GM23338 (cell line): ENCODE measurements around the gene ULK4. TPM values are rescaled to one million over a fixed set of nuclear protein-coding genes. Genes with fewer than 3 reads are reported as not detected.

Experiments
- ATAC-seq: fragments of 200-7000 bp; cut with Tn5 transposase; 3 replicates; pipeline ENCODE4 v1.9.1; 2020
- DNase-seq: peaks from one replicate; pipeline ENCODE4 v3.0.0-alpha.2; 2015; ENCODE audit warnings: low spot score
- H2AFZ ChIP-seq: fragments of 200-600 bp; sonication (generic); 2 replicates; pipeline ENCODE4 v1.8.0; 2016; ENCODE audit warnings: antibody characterized with exemption, mild to moderate bottlenecking, moderate library complexity
- H3F3A ChIP-seq: fragments of 200-600 bp; sonication (generic); replicated peaks from 2 replicates; pipeline ENCODE4 v1.8.0; 2017; ENCODE audit warnings: antibody characterized with exemption, mixed run types, low read depth
- H3K27ac ChIP-seq: fragments of 200-600 bp; sonication (generic); 2 replicates; pipeline ENCODE4 v1.6.1; 2016; ENCODE audit warnings: low read depth
- H3K27me3 ChIP-seq: fragments of 200-600 bp; sonication (generic); 2 replicates; pipeline ENCODE4 v1.8.0; 2016; ENCODE audit warnings: mild to moderate bottlenecking, mixed run types, moderate library complexity; ENCODE audit not compliant: insufficient read depth
- H3K36me3 ChIP-seq: fragments of 200-600 bp; sonication (generic); 2 replicates; pipeline ENCODE4 v1.8.0; 2016; ENCODE audit warnings: mild to moderate bottlenecking; ENCODE audit not compliant: insufficient read depth
- H3K4me1 ChIP-seq: fragments of 200-600 bp; sonication (generic); 2 replicates; pipeline ENCODE4 v1.8.0; 2016; ENCODE audit warnings: mild to moderate bottlenecking, moderate library complexity; ENCODE audit not compliant: insufficient read depth
- H3K4me2 ChIP-seq: fragments of 200-600 bp; sonication (generic); 2 replicates; pipeline ENCODE4 v1.7.1; 2017; ENCODE audit warnings: mixed run types
- H3K4me3 ChIP-seq: fragments of 200-600 bp; sonication (generic); 2 replicates; pipeline ENCODE4 v1.6.1; 2016; ENCODE audit warnings: mixed run types
- H3K79me2 ChIP-seq: fragments of 200-600 bp; sonication (generic); replicated peaks from 2 replicates; pipeline ENCODE4 v1.8.0; 2017; ENCODE audit warnings: mild to moderate bottlenecking; ENCODE audit not compliant: insufficient read depth
- H3K9me2 ChIP-seq: fragments of 200-600 bp; sonication (generic); 2 replicates; pipeline ENCODE4 v1.8.0; 2017; ENCODE audit not compliant: insufficient read depth
- H4K20me1 ChIP-seq: fragments of 200-600 bp; sonication (generic); replicated peaks from 2 replicates; pipeline ENCODE4 v1.8.0; 2017; ENCODE audit warnings: mild to moderate bottlenecking; ENCODE audit not compliant: insufficient read depth
- H3K27ac Mint-ChIP-seq: 2 replicates; pipeline ENCODE4 v1.8.0; 2020; ENCODE audit warnings: inconsistent platforms, mild to moderate bottlenecking, moderate library complexity, mixed read lengths
- H3K27me3 Mint-ChIP-seq: 3 replicates; pipeline ENCODE4 v1.8.0; 2022; ENCODE audit warnings: low read depth, mild to moderate bottlenecking, moderate library complexity, mixed read lengths, inconsistent platforms; ENCODE audit not compliant: insufficient read depth, poor library complexity
- H3K36me3 Mint-ChIP-seq: 3 replicates; pipeline ENCODE4 v1.8.0; 2021; ENCODE audit warnings: low read depth, mild to moderate bottlenecking, inconsistent platforms, moderate library complexity, mixed read lengths
- H3K4me1 Mint-ChIP-seq: 3 replicates; pipeline ENCODE4 v1.8.0; 2020; ENCODE audit warnings: mild to moderate bottlenecking, inconsistent platforms, mixed read lengths
- H3K4me3 Mint-ChIP-seq: 3 replicates; pipeline ENCODE4 v1.8.0; 2021; ENCODE audit warnings: moderate library complexity, mild to moderate bottlenecking, inconsistent platforms, mixed read lengths
- H3K9me3 Mint-ChIP-seq: 3 replicates; pipeline ENCODE4 v1.8.0; 2020; ENCODE audit warnings: moderate library complexity, mild to moderate bottlenecking, inconsistent platforms, mixed read lengths
- CREB1 ChIP-seq: fragments of 250-450 bp; sonication (Bioruptor Pico); IDR thresholded peaks from 2 replicates; pipeline ENCODE4 v1.5.0; 2020; ENCODE audit warnings: low read depth, mild to moderate bottlenecking, moderate library complexity
- CTCF ChIP-seq, 2 experiments: fragments of 200-600 bp in 1 of 2; sonication (generic) in 1 of 2; conservative IDR thresholded peaks; 2 replicates each; pipeline versions ENCODE4 v1.5.1 to v1.6.1; 2016 to 2017; ENCODE audit warnings: antibody characterized with exemption in 2 of 2, low read depth in 2 of 2, mild to moderate bottlenecking in 2 of 2, moderate library complexity in 1 of 2
- ETS1 ChIP-seq: IDR thresholded peaks from 2 replicates; pipeline ENCODE4 v1.6.1; 2016; ENCODE audit warnings: antibody characterized with exemption
- EZH2 ChIP-seq: fragments of 200-600 bp; sonication (generic); IDR thresholded peaks from one replicate; pipeline ENCODE4 v1.8.0; 2017; ENCODE audit warnings: antibody characterized with exemption, mild to moderate bottlenecking, low read depth; ENCODE audit not compliant: unreplicated experiment
- EZH2phosphoT487 ChIP-seq: fragments of 200-600 bp; sonication (generic); IDR thresholded peaks from one replicate; pipeline ENCODE4 v1.8.1; 2018; ENCODE audit warnings: antibody characterized with exemption; ENCODE audit not compliant: unreplicated experiment
- JUNB ChIP-seq: IDR thresholded peaks from one replicate; pipeline ENCODE4 v1.6.1; 2016; ENCODE audit warnings: antibody characterized with exemption; ENCODE audit not compliant: unreplicated experiment
- NANOG ChIP-seq: IDR thresholded peaks from 2 replicates; pipeline ENCODE4 v1.6.1; 2016; ENCODE audit warnings: antibody characterized with exemption, borderline replicate concordance
- POLR2AphosphoS5 ChIP-seq: IDR thresholded peaks from 2 replicates; pipeline ENCODE4 v1.6.1; 2016; ENCODE audit warnings: antibody characterized with exemption, low read depth
- REST ChIP-seq: IDR thresholded peaks from one replicate; pipeline ENCODE4 v1.6.1; 2018; ENCODE audit warnings: antibody characterized with exemption; ENCODE audit not compliant: unreplicated experiment
- STAT1 ChIP-seq: IDR thresholded peaks from one replicate; pipeline ENCODE4 v1.6.1; 2016; ENCODE audit warnings: antibody characterized with exemption; ENCODE audit not compliant: unreplicated experiment
- ZNF114 ChIP-seq: fragments of 250-450 bp; sonication (Bioruptor Pico); IDR thresholded peaks from 2 replicates; pipeline ENCODE4 v1.5.0; 2020; ENCODE audit warnings: mild to moderate bottlenecking, moderate library complexity
- ZNF331 ChIP-seq: fragments of 250-450 bp; sonication (Bioruptor Pico); IDR thresholded peaks from 2 replicates; pipeline ENCODE4 v1.5.0; 2020; ENCODE audit warnings: low read depth, mild to moderate bottlenecking, moderate library complexity
- ZNF462 ChIP-seq: fragments of 250-450 bp; sonication (Bioruptor Pico); IDR thresholded peaks from 2 replicates; pipeline ENCODE4 v1.5.0; 2020; ENCODE audit warnings: mild to moderate bottlenecking, moderate library complexity
- polyA plus RNA-seq: library from polyadenylated mRNA; unstranded; fragments of >200 nt; fragmentation: Nextera tagmentation; extraction: Ambion mirVana; gene quantifications from 2 replicates; pipeline ENCODE4 v1.2.1, GENCODE V29; 2016
- total RNA-seq: library from RNA; depleted of rRNA; stranded (reverse); fragments of >200 nt; shearing (Covaris generic); gene quantifications from 2 replicates; pipeline ENCODE4 v1.2.3, GENCODE V29; 2014

The ULK4 gene
- total and polyA plus RNA-seq, 2 experiments from 2014 or later, result 20.8 to 41.4 TPM

- DNase-seq (no peak), ATAC-seq (no peak)
- Histone ChIP-seq H3K27me3 (no peaks in the 10 kb centered on the region), H3K4me2 (no peak overlapping the region), H3K27ac (no peak overlapping the region), H3K79me2 (no peaks in the 10 kb centered on the region), H3K4me3 (no peak overlapping the region), H4K20me1 (no peaks in the 10 kb centered on the region), H2AFZ (no peak overlapping the region), H3K4me1 (peaks cover 8% of the 10 kb centered on the region; the same call in 1 of the 2 replicates), H3K9me2 (no peaks in the 10 kb centered on the region), H3F3A (no peaks in the 10 kb centered on the region), H3K36me3 (no peaks in the 10 kb centered on the region)
- TF ChIP-seq JUNB, result no peak
- no peak for TF ChIP-seq REST
- no peak for TF ChIP-seq ZNF462
- TF ChIP-seq EZH2phosphoT487, result no peak
- TF ChIP-seq ZNF114 (CRISPR knock-in tag), result no peak
- no peak for TF ChIP-seq EZH2
- TF ChIP-seq CTCF (conservative IDR thresholded peaks at IDR 0.05; ENCODE audit: low read depth in 2 of 2), result no peak
- no peak for TF ChIP-seq POLR2AphosphoS5
- TF ChIP-seq ZNF331 (CRISPR knock-in tag), result no peak
- TF ChIP-seq STAT1, result no peak
- no peak for TF ChIP-seq CREB1
- TF ChIP-seq NANOG, result no peak
- no peak for TF ChIP-seq ETS1
- peak overlapping the region; percentile 72 for H3K27ac Mint-ChIP-seq
- H3K27me3 Mint-ChIP-seq, result no peaks in the 10 kb centered on the region
- no peak overlapping the region for H3K4me3 Mint-ChIP-seq
- no peaks in the 10 kb centered on the region for H3K9me3 Mint-ChIP-seq
- no peaks in the 10 kb centered on the region for H3K36me3 Mint-ChIP-seq
- H3K4me1 Mint-ChIP-seq, result peaks cover 12% of the 10 kb centered on the region; the same call in 2 of the 3 replicates
These were observed 215.7 kb downstream of the ULK4 start for GRCh38 chr3:41746215-41746614.
